GM23338 (cell line): ENCODE measurements around the gene GSS. TPM values are rescaled to one million over a fixed set of nuclear protein-coding genes. Genes with fewer than 3 reads are reported as not detected.

Experiments used
- ATAC-seq: fragments of 200-7000 bp; cut with Tn5 transposase; 3 replicates; pipeline ENCODE4 v1.9.1; 2020
- DNase-seq: peaks from one replicate; pipeline ENCODE4 v3.0.0-alpha.2; 2015; ENCODE audit warnings: low spot score
- H2AFZ ChIP-seq: fragments of 200-600 bp; sonication (generic); 2 replicates; pipeline ENCODE4 v1.8.0; 2016; ENCODE audit warnings: antibody characterized with exemption, mild to moderate bottlenecking, moderate library complexity
- H3F3A ChIP-seq: fragments of 200-600 bp; sonication (generic); replicated peaks from 2 replicates; pipeline ENCODE4 v1.8.0; 2017; ENCODE audit warnings: antibody characterized with exemption, mixed run types, low read depth
- H3K27ac ChIP-seq: fragments of 200-600 bp; sonication (generic); 2 replicates; pipeline ENCODE4 v1.6.1; 2016; ENCODE audit warnings: low read depth
- H3K27me3 ChIP-seq: fragments of 200-600 bp; sonication (generic); 2 replicates; pipeline ENCODE4 v1.8.0; 2016; ENCODE audit warnings: mild to moderate bottlenecking, mixed run types, moderate library complexity; ENCODE audit not compliant: insufficient read depth
- H3K36me3 ChIP-seq: fragments of 200-600 bp; sonication (generic); 2 replicates; pipeline ENCODE4 v1.8.0; 2016; ENCODE audit warnings: mild to moderate bottlenecking; ENCODE audit not compliant: insufficient read depth
- H3K4me1 ChIP-seq: fragments of 200-600 bp; sonication (generic); 2 replicates; pipeline ENCODE4 v1.8.0; 2016; ENCODE audit warnings: mild to moderate bottlenecking, moderate library complexity; ENCODE audit not compliant: insufficient read depth
- H3K4me2 ChIP-seq: fragments of 200-600 bp; sonication (generic); 2 replicates; pipeline ENCODE4 v1.7.1; 2017; ENCODE audit warnings: mixed run types
- H3K4me3 ChIP-seq: fragments of 200-600 bp; sonication (generic); 2 replicates; pipeline ENCODE4 v1.6.1; 2016; ENCODE audit warnings: mixed run types
- H3K79me2 ChIP-seq: fragments of 200-600 bp; sonication (generic); replicated peaks from 2 replicates; pipeline ENCODE4 v1.8.0; 2017; ENCODE audit warnings: mild to moderate bottlenecking; ENCODE audit not compliant: insufficient read depth
- H3K9me2 ChIP-seq: fragments of 200-600 bp; sonication (generic); 2 replicates; pipeline ENCODE4 v1.8.0; 2017; ENCODE audit not compliant: insufficient read depth
- H4K20me1 ChIP-seq: fragments of 200-600 bp; sonication (generic); replicated peaks from 2 replicates; pipeline ENCODE4 v1.8.0; 2017; ENCODE audit warnings: mild to moderate bottlenecking; ENCODE audit not compliant: insufficient read depth
- H3K27ac Mint-ChIP-seq: 2 replicates; pipeline ENCODE4 v1.8.0; 2020; ENCODE audit warnings: inconsistent platforms, mild to moderate bottlenecking, moderate library complexity, mixed read lengths
- H3K27me3 Mint-ChIP-seq: 3 replicates; pipeline ENCODE4 v1.8.0; 2022; ENCODE audit warnings: low read depth, mild to moderate bottlenecking, moderate library complexity, mixed read lengths, inconsistent platforms; ENCODE audit not compliant: insufficient read depth, poor library complexity
- H3K36me3 Mint-ChIP-seq: 3 replicates; pipeline ENCODE4 v1.8.0; 2021; ENCODE audit warnings: low read depth, mild to moderate bottlenecking, inconsistent platforms, moderate library complexity, mixed read lengths
- H3K4me1 Mint-ChIP-seq: 3 replicates; pipeline ENCODE4 v1.8.0; 2020; ENCODE audit warnings: mild to moderate bottlenecking, inconsistent platforms, mixed read lengths
- H3K4me3 Mint-ChIP-seq: 3 replicates; pipeline ENCODE4 v1.8.0; 2021; ENCODE audit warnings: moderate library complexity, mild to moderate bottlenecking, inconsistent platforms, mixed read lengths
- H3K9me3 Mint-ChIP-seq: 3 replicates; pipeline ENCODE4 v1.8.0; 2020; ENCODE audit warnings: moderate library complexity, mild to moderate bottlenecking, inconsistent platforms, mixed read lengths
- CREB1 ChIP-seq: fragments of 250-450 bp; sonication (Bioruptor Pico); IDR thresholded peaks from 2 replicates; pipeline ENCODE4 v1.5.0; 2020; ENCODE audit warnings: low read depth, mild to moderate bottlenecking, moderate library complexity
- EZH2 ChIP-seq: fragments of 200-600 bp; sonication (generic); IDR thresholded peaks from one replicate; pipeline ENCODE4 v1.8.0; 2017; ENCODE audit warnings: antibody characterized with exemption, mild to moderate bottlenecking, low read depth; ENCODE audit not compliant: unreplicated experiment
- EZH2phosphoT487 ChIP-seq: fragments of 200-600 bp; sonication (generic); IDR thresholded peaks from one replicate; pipeline ENCODE4 v1.8.1; 2018; ENCODE audit warnings: antibody characterized with exemption; ENCODE audit not compliant: unreplicated experiment
- JUNB ChIP-seq: IDR thresholded peaks from one replicate; pipeline ENCODE4 v1.6.1; 2016; ENCODE audit warnings: antibody characterized with exemption; ENCODE audit not compliant: unreplicated experiment
- NANOG ChIP-seq: IDR thresholded peaks from 2 replicates; pipeline ENCODE4 v1.6.1; 2016; ENCODE audit warnings: antibody characterized with exemption, borderline replicate concordance
- POLR2AphosphoS5 ChIP-seq: IDR thresholded peaks from 2 replicates; pipeline ENCODE4 v1.6.1; 2016; ENCODE audit warnings: antibody characterized with exemption, low read depth
- REST ChIP-seq: IDR thresholded peaks from one replicate; pipeline ENCODE4 v1.6.1; 2018; ENCODE audit warnings: antibody characterized with exemption; ENCODE audit not compliant: unreplicated experiment
- STAT1 ChIP-seq: IDR thresholded peaks from one replicate; pipeline ENCODE4 v1.6.1; 2016; ENCODE audit warnings: antibody characterized with exemption; ENCODE audit not compliant: unreplicated experiment
- ZNF331 ChIP-seq: fragments of 250-450 bp; sonication (Bioruptor Pico); IDR thresholded peaks from 2 replicates; pipeline ENCODE4 v1.5.0; 2020; ENCODE audit warnings: low read depth, mild to moderate bottlenecking, moderate library complexity
- polyA plus RNA-seq: library from polyadenylated mRNA; unstranded; fragments of >200 nt; fragmentation: Nextera tagmentation; extraction: Ambion mirVana; gene quantifications from 2 replicates; pipeline ENCODE4 v1.2.1, GENCODE V29; 2016
- total RNA-seq: library from RNA; depleted of rRNA; stranded (reverse); fragments of >200 nt; shearing (Covaris generic); gene quantifications from 2 replicates; pipeline ENCODE4 v1.2.3, GENCODE V29; 2014
- TF ChIP-seq, protein P1 (sequence below), 2 experiments: fragments of 200-600 bp in 1 of 2; sonication (generic) in 1 of 2; conservative IDR thresholded peaks; 2 replicates each; pipeline versions ENCODE4 v1.5.1 to v1.6.1; 2016 to 2017; ENCODE audit warnings: antibody characterized with exemption in 2 of 2, low read depth in 2 of 2, mild to moderate bottlenecking in 2 of 2, moderate library complexity in 1 of 2

GSS gene
- total and polyA plus RNA-seq, 2 experiments from 2014 or later = 34.0 to 63.3 TPM

- TF ChIP-seq ZNF331 (CRISPR knock-in tag) = no peak
- TF ChIP-seq NANOG = no peak
- TF ChIP-seq, protein P1, sequence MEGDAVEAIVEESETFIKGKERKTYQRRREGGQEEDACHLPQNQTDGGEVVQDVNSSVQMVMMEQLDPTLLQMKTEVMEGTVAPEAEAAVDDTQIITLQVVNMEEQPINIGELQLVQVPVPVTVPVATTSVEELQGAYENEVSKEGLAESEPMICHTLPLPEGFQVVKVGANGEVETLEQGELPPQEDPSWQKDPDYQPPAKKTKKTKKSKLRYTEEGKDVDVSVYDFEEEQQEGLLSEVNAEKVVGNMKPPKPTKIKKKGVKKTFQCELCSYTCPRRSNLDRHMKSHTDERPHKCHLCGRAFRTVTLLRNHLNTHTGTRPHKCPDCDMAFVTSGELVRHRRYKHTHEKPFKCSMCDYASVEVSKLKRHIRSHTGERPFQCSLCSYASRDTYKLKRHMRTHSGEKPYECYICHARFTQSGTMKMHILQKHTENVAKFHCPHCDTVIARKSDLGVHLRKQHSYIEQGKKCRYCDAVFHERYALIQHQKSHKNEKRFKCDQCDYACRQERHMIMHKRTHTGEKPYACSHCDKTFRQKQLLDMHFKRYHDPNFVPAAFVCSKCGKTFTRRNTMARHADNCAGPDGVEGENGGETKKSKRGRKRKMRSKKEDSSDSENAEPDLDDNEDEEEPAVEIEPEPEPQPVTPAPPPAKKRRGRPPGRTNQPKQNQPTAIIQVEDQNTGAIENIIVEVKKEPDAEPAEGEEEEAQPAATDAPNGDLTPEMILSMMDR (conservative IDR thresholded peaks at IDR 0.05; ENCODE audit: low read depth in 2 of 2) = no peak
- no peak for TF ChIP-seq EZH2phosphoT487
- no peak for TF ChIP-seq CREB1 (CRISPR knock-in tag)
Measured at GRCh38 chr20:34986311-34987287, 31.0 kb upstream of the GSS start (continued).

- no peak overlapping the region; the same call in 1 of the 2 replicates for H3K4me2 ChIP-seq
- no peak overlapping the region for H3K27ac Mint-ChIP-seq
- no peaks in the 10 kb centered on the region for H3K36me3 ChIP-seq
- peaks cover 28% of the 10 kb centered on the region for H3K4me1 ChIP-seq
- no peak overlapping the region for H3K4me3 ChIP-seq
- peaks cover 36% of the 10 kb centered on the region for H3K4me1 Mint-ChIP-seq
- H3K9me3 Mint-ChIP-seq = no peaks in the 10 kb centered on the region; the same call in 2 of the 3 replicates
- no peak for DNase-seq
- no peak for ATAC-seq
- peaks cover 22% of the 10 kb centered on the region for H3K27me3 Mint-ChIP-seq
- H4K20me1 ChIP-seq = no peaks in the 10 kb centered on the region; the same call in 1 of the 2 replicates
- H3K27me3 ChIP-seq = peaks cover 13% of the 10 kb centered on the region; the same call in 1 of the 2 replicates
- H2AFZ ChIP-seq = no peak overlapping the region
- 0 out of 2 replicates have a peak, but pooled peaks cover 2% of the 10 kb centered on the region for H3F3A ChIP-seq
- H3K9me2 ChIP-seq = no peaks in the 10 kb centered on the region
- H3K27ac ChIP-seq = no peak overlapping the region
- no peak overlapping the region for H3K4me3 Mint-ChIP-seq
- H3K36me3 Mint-ChIP-seq = no peaks in the 10 kb centered on the region
- H3K79me2 ChIP-seq = no peaks in the 10 kb centered on the region
- TF ChIP-seq CREB1 (CRISPR knock-in tag) = no peak
- TF ChIP-seq ZNF331 (CRISPR knock-in tag) = no peak
- no peak for TF ChIP-seq JUNB
- no peak for TF ChIP-seq NANOG
- no peak for TF ChIP-seq EZH2phosphoT487
- TF ChIP-seq STAT1 = no peak
- no peak for TF ChIP-seq EZH2
- TF ChIP-seq REST = no peak
- TF ChIP-seq POLR2AphosphoS5 = no peak
Measured at GRCh38 chr20:34985461-34986310, 30.1 kb upstream of the GSS start.
